ENCODE measurements around the gene CSE1L. TPM values are rescaled to one million over a fixed set of nuclear protein-coding genes. Genes with fewer than 3 reads are reported as not detected.

The CSE1L gene
- total RNA-seq, 1 experiment from 2014 or later: 295 TPM

DNA sequence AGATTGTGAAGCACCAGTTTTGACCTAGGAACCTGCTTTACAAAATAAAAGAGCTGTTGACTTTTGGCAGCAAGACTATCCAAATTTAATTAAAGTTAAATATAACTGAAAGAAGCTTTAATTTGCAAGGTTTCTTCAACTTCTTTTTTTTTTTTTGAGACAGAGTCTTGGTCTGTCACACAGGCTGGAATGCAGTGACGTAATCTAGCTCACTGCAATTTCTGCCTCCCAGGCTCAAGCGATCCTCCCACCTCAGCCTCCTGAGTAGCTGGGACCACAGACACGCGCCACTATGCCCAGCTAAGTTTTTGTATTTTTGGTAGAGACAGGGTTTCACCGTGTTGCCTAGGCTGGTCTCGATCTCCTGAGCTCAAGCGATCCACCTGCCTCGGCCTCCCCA, 13.7 kb upstream of the CSE1L start:
- POLR2A ChIA-PET (ENCODE audit: unreplicated experiment): no interaction called here
- Histone ChIP-seq H3K9me3 (ENCODE audit: low read length) (no peaks in the 10 kb centered on the region), H3K36me3 (ENCODE audit: low read depth, low read length) (peaks cover 58% of the 10 kb centered on the region), H3K4me1 (ENCODE audit: insufficient read depth, low read length) (no peaks in the 10 kb centered on the region), H3K4me2 (ENCODE audit: low read length) (no peak overlapping the region), H3K9ac (ENCODE audit: low read length) (no peak overlapping the region), H3K4me3 (ENCODE audit: low read length) (no peak overlapping the region), H3K79me2 (ENCODE audit: low read length) (no peaks in the 10 kb centered on the region), H3K27me3 (ENCODE audit: low read length) (no peaks in the 10 kb centered on the region), H4K20me1 (ENCODE audit: low read length) (no peaks in the 10 kb centered on the region), H3F3A (ENCODE audit: low read length, unreplicated experiment) (no peaks in the 10 kb centered on the region), H3K9me2 (replicated peaks; ENCODE audit: low read length) (no peaks in the 10 kb centered on the region), H3K27ac (ENCODE audit: low read length) (no peak overlapping the region), H2AFZ (ENCODE audit: low read length) (no peak overlapping the region)
- intact Hi-C loops (cut with micrococcal nuclease): no loop called here
- no peak for DNase-seq
- no TSS peak for BruUV-seq (replicated peaks)
- CTCF ChIA-PET: no interaction called here
- ATAC-seq: no peak
- TF ChIP-seq, protein P1, sequence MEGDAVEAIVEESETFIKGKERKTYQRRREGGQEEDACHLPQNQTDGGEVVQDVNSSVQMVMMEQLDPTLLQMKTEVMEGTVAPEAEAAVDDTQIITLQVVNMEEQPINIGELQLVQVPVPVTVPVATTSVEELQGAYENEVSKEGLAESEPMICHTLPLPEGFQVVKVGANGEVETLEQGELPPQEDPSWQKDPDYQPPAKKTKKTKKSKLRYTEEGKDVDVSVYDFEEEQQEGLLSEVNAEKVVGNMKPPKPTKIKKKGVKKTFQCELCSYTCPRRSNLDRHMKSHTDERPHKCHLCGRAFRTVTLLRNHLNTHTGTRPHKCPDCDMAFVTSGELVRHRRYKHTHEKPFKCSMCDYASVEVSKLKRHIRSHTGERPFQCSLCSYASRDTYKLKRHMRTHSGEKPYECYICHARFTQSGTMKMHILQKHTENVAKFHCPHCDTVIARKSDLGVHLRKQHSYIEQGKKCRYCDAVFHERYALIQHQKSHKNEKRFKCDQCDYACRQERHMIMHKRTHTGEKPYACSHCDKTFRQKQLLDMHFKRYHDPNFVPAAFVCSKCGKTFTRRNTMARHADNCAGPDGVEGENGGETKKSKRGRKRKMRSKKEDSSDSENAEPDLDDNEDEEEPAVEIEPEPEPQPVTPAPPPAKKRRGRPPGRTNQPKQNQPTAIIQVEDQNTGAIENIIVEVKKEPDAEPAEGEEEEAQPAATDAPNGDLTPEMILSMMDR (conservative IDR thresholded peaks at IDR 0.05; ENCODE audit: low read depth, low read length): no peak
- TF ChIP-seq EZH2 (IDR thresholded peaks at IDR 0.05; ENCODE audit: low read length, unreplicated experiment): no peak
- no peak for TF ChIP-seq EZH2phosphoT487 (IDR thresholded peaks at IDR 0.05; ENCODE audit: borderline replicate concordance, low read length)

DNA sequence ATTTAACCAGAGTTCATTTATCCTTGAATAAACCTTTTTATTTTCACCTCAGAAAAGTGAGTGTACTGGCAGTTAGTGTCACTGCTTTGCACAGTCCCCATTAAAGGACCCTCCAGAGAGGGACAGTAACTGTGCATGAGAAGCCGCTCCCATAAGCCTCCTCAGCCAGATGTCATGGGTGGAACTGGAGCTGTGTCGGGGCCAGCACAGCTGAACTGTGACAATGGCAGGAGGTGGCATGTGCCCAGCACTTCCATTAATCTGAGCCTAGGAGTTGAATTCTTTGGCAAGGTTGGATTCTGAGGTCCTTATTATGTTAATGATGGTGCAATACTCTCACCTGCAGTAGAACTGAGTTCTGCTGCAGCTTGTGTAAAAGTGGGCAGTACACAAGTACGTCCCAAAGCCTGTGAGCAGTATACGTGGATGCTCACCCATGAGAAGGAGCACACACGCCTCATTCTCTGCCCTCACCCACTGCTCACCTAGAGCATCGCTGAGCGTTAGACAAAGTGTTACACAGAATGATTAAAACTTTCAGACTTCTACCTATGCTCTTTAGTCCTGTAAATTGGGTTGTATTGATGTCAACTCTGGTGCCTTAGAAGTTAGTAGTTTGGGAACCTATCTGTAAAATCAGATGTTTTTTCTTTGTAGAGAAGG, 11.9 kb upstream of the CSE1L start:
- Histone ChIP-seq H3K9ac (ENCODE audit: low read length) (no peak overlapping the region), H3K27ac (ENCODE audit: low read length) (no peak overlapping the region), H3F3A (ENCODE audit: low read length, unreplicated experiment) (no peaks in the 10 kb centered on the region), H3K4me2 (ENCODE audit: low read length) (no peak overlapping the region), H4K20me1 (ENCODE audit: low read length) (no peaks in the 10 kb centered on the region), H3K36me3 (ENCODE audit: low read depth, low read length) (peaks cover 44% of the 10 kb centered on the region), H3K9me2 (replicated peaks; ENCODE audit: low read length) (no peaks in the 10 kb centered on the region), H3K27me3 (ENCODE audit: low read length) (no peaks in the 10 kb centered on the region), H3K9me3 (ENCODE audit: low read length) (no peaks in the 10 kb centered on the region), H3K79me2 (ENCODE audit: low read length) (no peaks in the 10 kb centered on the region), H3K4me3 (ENCODE audit: low read length) (no peak overlapping the region), H3K4me1 (ENCODE audit: insufficient read depth, low read length) (no peaks in the 10 kb centered on the region), H2AFZ (ENCODE audit: low read length) (no peak overlapping the region)
- intact Hi-C loops (cut with micrococcal nuclease): no loop called here
- no peak for ATAC-seq
- TF ChIP-seq EZH2phosphoT487 (IDR thresholded peaks at IDR 0.05; ENCODE audit: borderline replicate concordance, low read length) (no peak), EZH2 (IDR thresholded peaks at IDR 0.05; ENCODE audit: low read length, unreplicated experiment) (no peak)
- TF ChIP-seq, protein P1 (conservative IDR thresholded peaks at IDR 0.05; ENCODE audit: low read depth, low read length): no peak
- ChIA-PET POLR2A (ENCODE audit: unreplicated experiment) (no interaction called here), CTCF (no interaction called here)
- DNase-seq: no peak
- BruUV-seq (replicated peaks): no TSS peak

DNA sequence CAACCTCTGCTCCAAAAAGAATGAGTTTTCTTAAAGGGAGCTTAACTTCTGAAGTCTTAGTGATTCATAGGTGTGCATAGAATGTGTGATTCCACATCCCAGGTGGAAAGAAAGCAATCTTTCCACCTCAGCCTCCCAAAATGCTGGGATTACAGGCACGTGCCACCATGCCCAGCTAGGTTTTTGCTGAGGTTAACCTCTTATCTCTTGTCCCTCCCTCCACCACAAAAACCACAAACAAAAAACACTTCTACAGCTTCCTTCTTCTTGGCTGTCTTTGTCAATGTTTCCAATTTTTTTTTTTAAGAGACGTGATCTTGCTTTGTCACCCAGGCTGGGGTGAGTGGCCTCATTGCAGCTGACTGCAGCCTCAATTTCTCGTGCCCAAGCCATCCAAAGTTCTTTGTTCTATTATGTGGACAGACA, 8.1 kb upstream of the CSE1L start:
- Histone ChIP-seq H3K9me2 (replicated peaks; ENCODE audit: low read length) (no peaks in the 10 kb centered on the region), H2AFZ (ENCODE audit: low read length) (no peak overlapping the region), H3K9me3 (ENCODE audit: low read length) (no peaks in the 10 kb centered on the region), H3K4me2 (ENCODE audit: low read length) (no peak overlapping the region), H3K79me2 (ENCODE audit: low read length) (no peaks in the 10 kb centered on the region), H4K20me1 (ENCODE audit: low read length) (no peaks in the 10 kb centered on the region), H3K9ac (ENCODE audit: low read length) (no peak overlapping the region), H3K36me3 (ENCODE audit: low read depth, low read length) (peaks cover 28% of the 10 kb centered on the region), H3K4me3 (ENCODE audit: low read length) (no peak overlapping the region), H3K27ac (ENCODE audit: low read length) (no peak overlapping the region), H3K27me3 (ENCODE audit: low read length) (no peaks in the 10 kb centered on the region), H3K4me1 (ENCODE audit: insufficient read depth, low read length) (no peaks in the 10 kb centered on the region), H3F3A (ENCODE audit: low read length, unreplicated experiment) (no peaks in the 10 kb centered on the region)
- POLR2A ChIA-PET (ENCODE audit: unreplicated experiment): interaction anchor here (0.7 kb wide), 1 partner anchor 1103 kb away, joined by 3 read pairs; no protein-coding TSS in a partner anchor
- BruUV-seq (replicated peaks): no TSS peak
- TF ChIP-seq, protein P1 (conservative IDR thresholded peaks at IDR 0.05; ENCODE audit: low read depth, low read length): no peak
- TF ChIP-seq EZH2phosphoT487 (IDR thresholded peaks at IDR 0.05; ENCODE audit: borderline replicate concordance, low read length) (no peak), EZH2 (IDR thresholded peaks at IDR 0.05; ENCODE audit: low read length, unreplicated experiment) (no peak)
- intact Hi-C loops (cut with micrococcal nuclease): no loop called here
- no peak for ATAC-seq
- CTCF ChIA-PET: no interaction called here
- DNase-seq: no peak
